Body of pancreas (tissue), 4 donors: ENCODE results near the gene MAML2. TPM values are rescaled to one million over a fixed set of nuclear protein-coding genes. Genes with fewer than 3 reads are reported as not detected.

Experiments used
- ATAC-seq: fragments of 150-250 bp; one replicate; pipeline ENCODE4 v1.9.1; 2016
- DNase-seq, 4 donors: peaks; one replicate each; pipeline ENCODE4 v3.0.0-alpha.2; 2019
- H3K27ac ChIP-seq, 4 donors: fragments of 200-600 bp; sonication (generic); 1 replicate in 3 of 4; 2 replicates in 1 of 4; pipeline versions ENCODE4 v1.5.1 to v1.6.1; 2016 to 2019; ENCODE audit warnings: mild to moderate bottlenecking in 1 of 4, mixed read lengths in 1 of 4, moderate library complexity in 1 of 4
- H3K27me3 ChIP-seq, 2 donors: fragments of 200-600 bp; sonication (generic); one replicate each; pipeline ENCODE4 v1.6.0; 2016; ENCODE audit warnings: mild to moderate bottlenecking in 1 of 2
- H3K36me3 ChIP-seq, 2 donors: fragments of 200-600 bp; sonication (generic); replicated peaks in 1 of 2; 2 replicates each; pipeline ENCODE4 v1.5.1; 2016; ENCODE audit warnings: low read depth in 2 of 2; ENCODE audit not compliant: insufficient read depth in 1 of 2
- H3K4me1 ChIP-seq: fragments of 200-600 bp; sonication (generic); one replicate; pipeline ENCODE4 v1.6.0; 2016
- H3K4me3 ChIP-seq, 2 donors: fragments of 200-600 bp; sonication (generic); 1 replicate in 1 of 2; 2 replicates in 1 of 2; pipeline ENCODE4 v1.5.1; 2016 to 2019
- H3K9me3 ChIP-seq, 3 donors: fragments of 200-600 bp; sonication (generic); 1 replicate in 2 of 3; 2 replicates in 1 of 3; pipeline ENCODE4 v1.5.1; 2016
- CTCF ChIP-seq, 7 experiments: fragments of 450-650 bp in 4 of 7; fragments of 200-600 bp in 3 of 7; sonication (generic) in 3 of 7; IDR thresholded peaks; one replicate each; pipeline ENCODE4 v1.5.1; 2016 to 2019; ENCODE audit warnings: antibody characterized with exemption in 7 of 7
- POLR2A ChIP-seq, 3 donors: fragments of 450-650 bp; IDR thresholded peaks; one replicate each; pipeline ENCODE4 v1.6.1; 2016; ENCODE audit warnings: antibody characterized with exemption in 3 of 3, mild to moderate bottlenecking in 2 of 3
- WGBS, 2 donors: methylation state at CpG; one replicate each; pipeline ENCODE4 v1.1.5; 2017; 5-methylcytosine and 5-hydroxymethylcytosine counted together
- intact Hi-C: fragments of 100-400 bp; cut with DNase I; formaldehyde crosslinking; loops from one replicate; pipeline ENCODE4 v1.15.1; 2023
- total RNA-seq, 2 donors: library from RNA; depleted of rRNA; stranded (reverse); fragments of >200 nt; gene quantifications; one replicate each; pipeline ENCODE4 v1.1.0, GENCODE V29; 2016

The MAML2 gene
- total RNA-seq, 2 donors from 2014 or later = 7.9 to 9.9 TPM

- H3K4me3 ChIP-seq = no peak overlapping the region
- DNase-seq (no peak), ATAC-seq (no peak)
- H3K27me3 ChIP-seq = no peaks in the 10 kb centered on the region
- intact Hi-C loops = no loop called here
- WGBS, 2 donors = 42 to 50% methylated on average over 2 of the region's 2 CpGs
- TF ChIP-seq CTCF (IDR thresholded peaks at IDR 0.05) (no peak), POLR2A (IDR thresholded peaks at IDR 0.05) (no peak)
- no peak overlapping the region for H3K27ac ChIP-seq
- H3K36me3 ChIP-seq = no peaks in the 10 kb centered on the region
- H3K9me3 ChIP-seq = no peaks in the 10 kb centered on the region
- H3K4me1 ChIP-seq = peaks cover 15% of the 10 kb centered on the region
Measured at GRCh38 chr11:96102664-96103078, 240.3 kb downstream of the MAML2 start.

- 30 to 44% methylated on average over 4 of the region's 4 CpGs for WGBS, 2 donors
- no peak for ATAC-seq
- H3K27ac ChIP-seq = peak overlapping the region in 3 of 4 donors; percentile 76 to 78 (median 77)
- no peak for DNase-seq
- intact Hi-C loops = no loop called here
- no peaks in the 10 kb centered on the region for H3K27me3 ChIP-seq
- no peaks in the 10 kb centered on the region for H3K36me3 ChIP-seq
- peaks cover 26% of the 10 kb centered on the region for H3K4me1 ChIP-seq
- no peak for TF ChIP-seq POLR2A (IDR thresholded peaks at IDR 0.05)
- no peaks in the 10 kb centered on the region for H3K9me3 ChIP-seq
- no peak overlapping the region for H3K4me3 ChIP-seq
Measured at GRCh38 chr11:96101146-96101545, 241.8 kb downstream of the MAML2 start.

- Histone ChIP-seq H3K36me3 (no peaks in the 10 kb centered on the region), H3K27ac (peak overlapping the region; percentile 62 to 78 (median 76)), H3K4me1 (peaks cover 45% of the 10 kb centered on the region), H3K27me3 (no peaks in the 10 kb centered on the region), H3K9me3 (no peaks in the 10 kb centered on the region), H3K4me3 (no peak overlapping the region)
- ATAC-seq (peak; percentile 75), DNase-seq (peak in 2 of 4 donors; percentile 15 to 52)
- WGBS, 2 donors = 31 to 39% methylated on average over 7 of the region's 7 CpGs
- TF ChIP-seq POLR2A (IDR thresholded peaks at IDR 0.05) = no peak
- no peak for TF ChIP-seq CTCF (IDR thresholded peaks at IDR 0.05)
- intact Hi-C loops = no loop called here
Measured at GRCh38 chr11:96098511-96099241, 244.3 kb downstream of the MAML2 start.

- Histone ChIP-seq H3K27me3 (no peaks in the 10 kb centered on the region), H3K4me3 (no peak overlapping the region), H3K36me3 (no peaks in the 10 kb centered on the region), H3K9me3 (no peaks in the 10 kb centered on the region), H3K4me1 (peaks cover 45% of the 10 kb centered on the region), H3K27ac (peak overlapping the region; percentile 62 to 78 (median 76))
- no peak for ATAC-seq
- no peak for DNase-seq
- TF ChIP-seq CTCF (IDR thresholded peaks at IDR 0.05) = no peak
- TF ChIP-seq POLR2A (IDR thresholded peaks at IDR 0.05) = no peak
- 65 to 68% methylated on average over 4 of the region's 4 CpGs for WGBS, 2 donors
- intact Hi-C loops = no loop called here
Measured at GRCh38 chr11:96097844-96098421, 245.1 kb downstream of the MAML2 start.

- intact Hi-C loops = no loop called here
- peak overlapping the region; percentile 53 to 78 (median 76) for H3K27ac ChIP-seq
- ATAC-seq = peak; percentile 22
- no peaks in the 10 kb centered on the region for H3K36me3 ChIP-seq
- no peak for DNase-seq
- TF ChIP-seq CTCF (IDR thresholded peaks at IDR 0.05) (no peak), POLR2A (IDR thresholded peaks at IDR 0.05) (no peak)
- H3K4me3 ChIP-seq = no peak overlapping the region
- WGBS, 2 donors = 54 to 57% methylated on average over 4 of the region's 4 CpGs
- no peaks in the 10 kb centered on the region for H3K27me3 ChIP-seq
- no peaks in the 10 kb centered on the region for H3K9me3 ChIP-seq
- peaks cover 45% of the 10 kb centered on the region for H3K4me1 ChIP-seq
Measured at GRCh38 chr11:96096360-96096759, 246.6 kb downstream of the MAML2 start.
